ENCODE results near the gene MAP2K4. TPM values are rescaled to one million over a fixed set of nuclear protein-coding genes. Genes with fewer than 3 reads are reported as not detected.
A peak's percentile ranks its signal among the peaks of the same experiment; 100 is the strongest.
"Not testable (repeated sequence)": the region's sequence is repeated elsewhere in the genome, so short reads cannot be mapped to it uniquely, and the experiment has no call there.

The MAP2K4 gene
- total RNA-seq, result 10 to 100 TPM; 29.8 to 58.6 (median 30.2) TPM

- H3K9me3 ChIP-seq, result no peaks in the 10 kb centered on the region
- TF ChIP-seq POLR2A (IDR thresholded peaks at IDR 0.05) (peak; percentile 84 to 89), CTCF (IDR thresholded peaks at IDR 0.05 in 4 of 5, conservative IDR thresholded peaks at IDR 0.05 in 1 of 5) (peak in 1 of 5 experiments; percentile 11)
- peak within 1 kb of the TSS; percentile 65 to 93 (median 82) for H3K27ac ChIP-seq
- H3K4me1 ChIP-seq, result peaks cover 27 to 41% of the 10 kb centered on the region in 2 donors
- DNase-seq (peak; percentile 83 to 87), ATAC-seq (peak; percentile 96 to 98)
- no peaks in the 10 kb centered on the region for H3K27me3 ChIP-seq
- H3K36me3 ChIP-seq, result no peaks in the 10 kb centered on the region
- in situ Hi-C loops (cut with MboI; ENCODE audit: low sequenced_read_pairs in 4 of 4) (loop anchor here in 1 of 4 donors (25.0 kb wide), 1 partner anchor 991 kb away; the partner anchor contains the start of gene ELAC2), intact Hi-C loops (cut with DNase I; ENCODE audit: low total_unique reads) (loop anchor here (1.0 to 10.0 kb wide), 2 partner anchors 24 to 994 kb away; partner anchors contain the start of genes ELAC2 and ZNF18)
- H3K4me3 ChIP-seq, result peak within 1 kb of the TSS; percentile 62 to 93 (median 70)
These were observed at the start of gene MAP2K4 for GRCh38 chr17:12020642-12021622. Gene MAP2K4 (plus strand): TSS chr17:12020877. CDS start chr17:12020887, 10 bp downstream.

- ATAC-seq; intact Hi-C loops (cut with DNase I; ENCODE audit: low total_unique reads); in situ Hi-C loops (cut with MboI; ENCODE audit: low sequenced_read_pairs in 4 of 4); H3K36me3 ChIP-seq; H3K27me3 ChIP-seq; H3K4me1 ChIP-seq; H3K9me3 ChIP-seq; H3K4me3 ChIP-seq; H3K27ac ChIP-seq; DNase-seq: not testable (repeated sequence)
These were observed 47.9 kb upstream of the MAP2K4 start for GRCh38 chr17:11972741-11973140.

- TF ChIP-seq CTCF (IDR thresholded peaks at IDR 0.05 in 4 of 5, conservative IDR thresholded peaks at IDR 0.05 in 1 of 5) (no peak), POLR2A (IDR thresholded peaks at IDR 0.05) (no peak)
- no peak overlapping the region for H3K4me3 ChIP-seq
- H3K4me1 ChIP-seq, result no peaks in the 10 kb centered on the region
- in situ Hi-C loops (cut with MboI; ENCODE audit: low sequenced_read_pairs in 4 of 4) (loop anchor here in 1 of 4 donors (25.0 kb wide), 1 partner anchor 1242 kb away; the partner anchor contains the start of gene TMEM220), intact Hi-C loops (cut with DNase I; ENCODE audit: low total_unique reads) (no loop called here)
- H3K9me3 ChIP-seq, result no peaks in the 10 kb centered on the region
- no peak overlapping the region for H3K27ac ChIP-seq
- ATAC-seq (no peak), DNase-seq (no peak)
- no peaks in the 10 kb centered on the region for H3K27me3 ChIP-seq
- H3K36me3 ChIP-seq, result peaks cover 0 to 52% of the 10 kb centered on the region in 2 donors
These were observed 40.9 kb upstream of the MAP2K4 start for GRCh38 chr17:11979795-11980194.

- no peaks in the 10 kb centered on the region for H3K27me3 ChIP-seq
- H3K9me3 ChIP-seq, result no peaks in the 10 kb centered on the region
- no peak for TF ChIP-seq CTCF (IDR thresholded peaks at IDR 0.05 in 4 of 5, conservative IDR thresholded peaks at IDR 0.05 in 1 of 5)
- no peak for TF ChIP-seq POLR2A (IDR thresholded peaks at IDR 0.05)
- ATAC-seq (no peak), DNase-seq (no peak)
- intact Hi-C loops (cut with DNase I; ENCODE audit: low total_unique reads), result no loop called here
- peaks cover 0 to 52% of the 10 kb centered on the region in 2 donors for H3K36me3 ChIP-seq
- in situ Hi-C loops (cut with MboI; ENCODE audit: low sequenced_read_pairs in 4 of 4), result loop anchor here in 1 of 4 donors (25.0 kb wide), 1 partner anchor 1244 kb away; the partner anchor contains the start of gene TMEM220
- H3K4me1 ChIP-seq, result no peaks in the 10 kb centered on the region
- no peak overlapping the region for H3K4me3 ChIP-seq
- H3K27ac ChIP-seq, result no peak overlapping the region
These were observed 39.9 kb upstream of the MAP2K4 start for GRCh38 chr17:11980813-11981212.

- intact Hi-C loops (cut with DNase I; ENCODE audit: low total_unique reads) (no loop called here), in situ Hi-C loops (cut with MboI; ENCODE audit: low sequenced_read_pairs in 4 of 4) (loop anchor here in 1 of 4 donors (25.0 kb wide), 1 partner anchor 1245 kb away; the partner anchor contains the start of gene TMEM220)
- no peak for ATAC-seq
- Histone ChIP-seq H3K27me3 (no peaks in the 10 kb centered on the region), H3K36me3 (peaks cover 0 to 52% of the 10 kb centered on the region in 2 donors), H3K9me3 (no peaks in the 10 kb centered on the region), H3K4me3 (no peak overlapping the region), H3K27ac (no peak overlapping the region), H3K4me1 (peaks cover 0 to 5% of the 10 kb centered on the region in 2 donors)
- no peak for TF ChIP-seq POLR2A (IDR thresholded peaks at IDR 0.05)
- TF ChIP-seq CTCF (IDR thresholded peaks at IDR 0.05 in 4 of 5, conservative IDR thresholded peaks at IDR 0.05 in 1 of 5), result no peak
- DNase-seq, result no peak
These were observed 38.8 kb upstream of the MAP2K4 start for GRCh38 chr17:11981862-11982261.
